GM12872 (cell line): ENCODE measurements around the gene ARHGDIG.

ENCODE experiments used
- TF ChIP-seq, protein P1 (sequence below): IDR thresholded peaks from 3 replicates; pipeline ENCODE4 v1.5.1; 2011; ENCODE audit warnings: low read depth, mild to moderate bottlenecking, low read length, moderate library complexity; ENCODE audit not compliant: insufficient read depth

ARHGDIG gene

DNA sequence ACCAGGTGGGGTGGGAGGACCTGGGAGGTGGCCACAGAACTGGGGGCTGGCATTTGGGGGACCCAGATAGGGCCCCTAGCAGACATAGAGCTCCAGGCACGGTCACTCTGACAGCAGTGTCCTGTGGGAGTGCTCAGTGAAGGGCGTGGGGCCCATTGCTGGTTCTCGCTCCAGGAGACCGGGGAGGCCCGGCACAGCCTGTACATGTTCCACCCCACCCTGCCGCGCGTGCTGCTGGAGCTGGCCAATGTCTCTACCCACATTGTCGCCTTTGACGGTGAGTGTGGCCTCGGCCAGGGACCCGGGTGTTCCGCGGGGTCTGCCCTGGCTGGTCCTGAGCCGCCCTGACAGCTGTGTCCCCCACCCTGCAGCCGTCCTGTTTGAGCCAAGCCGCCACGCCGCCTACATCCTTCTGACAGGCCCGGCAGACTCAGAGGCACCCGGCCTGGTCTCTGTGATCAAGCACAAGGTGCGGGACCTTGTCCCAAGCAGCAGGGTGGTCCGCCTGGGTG is 15.9 kb upstream of the ARHGDIG start:
- TF ChIP-seq, protein P1, sequence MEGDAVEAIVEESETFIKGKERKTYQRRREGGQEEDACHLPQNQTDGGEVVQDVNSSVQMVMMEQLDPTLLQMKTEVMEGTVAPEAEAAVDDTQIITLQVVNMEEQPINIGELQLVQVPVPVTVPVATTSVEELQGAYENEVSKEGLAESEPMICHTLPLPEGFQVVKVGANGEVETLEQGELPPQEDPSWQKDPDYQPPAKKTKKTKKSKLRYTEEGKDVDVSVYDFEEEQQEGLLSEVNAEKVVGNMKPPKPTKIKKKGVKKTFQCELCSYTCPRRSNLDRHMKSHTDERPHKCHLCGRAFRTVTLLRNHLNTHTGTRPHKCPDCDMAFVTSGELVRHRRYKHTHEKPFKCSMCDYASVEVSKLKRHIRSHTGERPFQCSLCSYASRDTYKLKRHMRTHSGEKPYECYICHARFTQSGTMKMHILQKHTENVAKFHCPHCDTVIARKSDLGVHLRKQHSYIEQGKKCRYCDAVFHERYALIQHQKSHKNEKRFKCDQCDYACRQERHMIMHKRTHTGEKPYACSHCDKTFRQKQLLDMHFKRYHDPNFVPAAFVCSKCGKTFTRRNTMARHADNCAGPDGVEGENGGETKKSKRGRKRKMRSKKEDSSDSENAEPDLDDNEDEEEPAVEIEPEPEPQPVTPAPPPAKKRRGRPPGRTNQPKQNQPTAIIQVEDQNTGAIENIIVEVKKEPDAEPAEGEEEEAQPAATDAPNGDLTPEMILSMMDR: no peak

DNA sequence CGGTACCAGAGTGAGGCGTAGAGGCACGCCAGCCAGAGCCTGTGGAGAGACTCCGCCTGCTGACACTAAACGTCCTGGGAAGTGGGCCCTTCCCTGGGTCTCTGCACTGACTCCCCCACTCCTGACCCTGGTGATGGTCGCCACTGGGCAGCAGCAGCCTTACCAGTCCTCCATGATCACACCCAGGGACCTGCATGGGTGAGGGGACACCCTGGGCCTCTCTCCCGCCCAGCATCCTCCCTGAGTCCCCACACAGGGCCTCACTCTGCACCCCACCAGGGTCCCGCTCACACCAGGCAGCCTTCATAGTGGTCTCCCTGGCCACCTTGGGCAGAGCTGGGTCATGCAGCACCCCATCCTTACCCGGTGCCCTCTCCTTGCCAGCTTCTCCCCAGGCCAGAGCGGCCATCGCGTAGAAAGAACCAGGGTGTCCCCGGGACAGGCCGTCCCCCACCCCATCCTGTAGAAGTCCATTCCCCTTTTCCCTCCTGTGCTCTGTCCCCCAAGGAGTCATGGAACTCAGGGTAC is 15.3 kb upstream of the ARHGDIG start:
- TF ChIP-seq, protein P1: no peak

DNA sequence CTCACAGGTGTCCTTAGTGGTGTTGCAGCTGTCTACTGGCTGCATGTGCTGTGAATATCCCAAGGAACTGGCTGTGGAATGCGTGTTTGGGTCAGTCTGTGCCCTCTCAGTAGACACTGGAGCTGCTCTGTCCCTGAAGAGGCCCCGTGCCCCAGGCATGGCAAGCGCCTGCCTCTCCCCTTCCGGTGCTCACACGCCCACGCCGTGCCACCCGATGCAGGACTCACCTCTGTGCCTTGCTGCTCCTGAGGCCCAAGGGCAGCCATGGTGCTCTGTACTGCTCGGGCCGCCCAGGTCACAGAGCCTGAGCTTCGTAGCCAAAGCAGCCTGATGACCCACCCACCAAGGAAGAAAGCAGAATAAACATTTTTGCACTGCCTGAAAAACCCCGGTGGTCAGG is 14.7 kb upstream of the ARHGDIG start:
- TF ChIP-seq, protein P1: no peak

DNA sequence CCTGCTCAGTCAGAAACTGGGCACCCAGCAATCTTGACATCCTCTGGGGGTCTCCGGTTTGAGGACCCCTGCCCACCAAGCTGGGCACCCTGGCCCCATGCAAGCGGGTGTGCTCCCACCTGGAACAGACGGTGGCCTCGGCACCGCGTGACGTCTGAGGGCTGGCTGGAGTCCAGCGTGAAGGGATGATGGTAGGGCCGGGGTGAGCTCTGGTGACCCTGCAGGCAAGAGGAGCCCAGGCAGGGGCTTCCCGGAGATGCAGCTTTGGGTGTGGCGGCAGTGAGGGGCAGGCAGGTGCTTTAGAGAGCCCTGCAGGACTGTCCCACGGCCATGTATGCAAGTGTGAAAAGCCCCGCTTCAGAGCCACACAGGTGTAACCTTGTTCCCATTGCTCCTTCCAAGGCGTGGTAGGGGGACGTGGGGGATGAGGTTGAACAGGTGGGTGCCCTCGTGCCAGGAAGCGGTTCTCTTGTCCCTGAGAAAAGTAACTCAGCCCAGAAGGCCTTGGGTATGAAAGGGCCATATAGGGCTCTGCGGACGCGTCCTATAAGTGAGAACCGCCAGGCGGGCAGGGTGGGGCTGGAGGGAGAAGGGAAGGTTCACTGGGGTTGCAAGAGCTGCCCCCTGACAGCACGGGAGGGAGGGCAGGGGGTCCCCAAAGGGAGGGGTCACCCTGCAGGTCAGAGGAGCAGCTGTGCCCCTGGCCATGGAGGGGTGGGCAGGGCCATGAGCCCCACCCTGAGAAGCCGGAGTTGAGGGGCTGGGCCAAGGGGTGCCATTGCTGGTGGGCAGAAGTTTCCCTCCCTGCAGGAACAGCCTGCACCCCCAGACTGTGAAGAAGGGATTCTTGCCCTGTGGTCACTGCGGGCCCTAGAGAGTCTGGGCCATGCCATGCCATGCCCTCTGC is 13.9 kb upstream of the ARHGDIG start:
- TF ChIP-seq, protein P1: no peak

DNA sequence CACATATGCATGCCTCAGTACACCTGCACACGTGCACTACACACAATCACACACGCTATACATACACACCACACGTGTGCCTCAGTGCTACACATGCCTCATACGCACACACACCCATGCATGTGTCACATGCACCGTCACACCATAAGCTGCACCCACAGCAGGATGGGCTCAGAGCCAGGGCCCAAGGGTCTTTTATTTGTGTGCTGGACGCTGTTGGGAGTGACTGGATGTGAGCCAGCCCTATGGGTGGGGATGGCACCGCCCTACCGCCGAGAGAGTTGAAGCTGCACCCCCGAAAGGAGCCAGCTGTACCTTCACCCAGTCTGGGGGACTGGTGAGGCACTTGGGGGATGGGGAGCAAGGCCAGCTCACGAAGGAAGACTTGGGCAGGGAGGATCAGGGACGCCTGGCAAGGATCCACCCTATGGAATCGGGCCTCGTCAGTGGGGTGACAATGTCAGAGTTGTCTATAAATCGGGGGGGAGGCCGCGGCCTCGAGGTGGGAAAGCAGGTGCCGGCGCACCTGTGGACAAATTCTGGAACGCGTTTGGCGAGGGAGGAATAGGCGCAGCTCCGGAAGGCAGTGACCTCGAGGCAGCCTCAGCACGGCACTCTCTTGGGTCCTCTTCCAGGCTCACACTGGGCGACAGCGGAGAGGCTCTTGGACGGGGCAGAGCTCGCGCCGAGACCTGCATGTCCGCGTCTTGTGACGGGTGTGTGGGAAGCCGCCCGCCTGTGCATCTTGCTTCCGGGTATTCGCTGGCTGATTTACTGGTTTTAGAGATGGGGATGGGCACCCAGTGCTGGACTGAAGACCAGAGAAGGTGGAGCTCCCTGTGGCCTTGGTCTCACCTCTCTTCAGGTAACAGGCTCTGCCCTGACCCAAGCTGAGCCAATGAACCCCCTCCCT is 12.0 kb upstream of the ARHGDIG start:
- TF ChIP-seq, protein P1: no peak

DNA sequence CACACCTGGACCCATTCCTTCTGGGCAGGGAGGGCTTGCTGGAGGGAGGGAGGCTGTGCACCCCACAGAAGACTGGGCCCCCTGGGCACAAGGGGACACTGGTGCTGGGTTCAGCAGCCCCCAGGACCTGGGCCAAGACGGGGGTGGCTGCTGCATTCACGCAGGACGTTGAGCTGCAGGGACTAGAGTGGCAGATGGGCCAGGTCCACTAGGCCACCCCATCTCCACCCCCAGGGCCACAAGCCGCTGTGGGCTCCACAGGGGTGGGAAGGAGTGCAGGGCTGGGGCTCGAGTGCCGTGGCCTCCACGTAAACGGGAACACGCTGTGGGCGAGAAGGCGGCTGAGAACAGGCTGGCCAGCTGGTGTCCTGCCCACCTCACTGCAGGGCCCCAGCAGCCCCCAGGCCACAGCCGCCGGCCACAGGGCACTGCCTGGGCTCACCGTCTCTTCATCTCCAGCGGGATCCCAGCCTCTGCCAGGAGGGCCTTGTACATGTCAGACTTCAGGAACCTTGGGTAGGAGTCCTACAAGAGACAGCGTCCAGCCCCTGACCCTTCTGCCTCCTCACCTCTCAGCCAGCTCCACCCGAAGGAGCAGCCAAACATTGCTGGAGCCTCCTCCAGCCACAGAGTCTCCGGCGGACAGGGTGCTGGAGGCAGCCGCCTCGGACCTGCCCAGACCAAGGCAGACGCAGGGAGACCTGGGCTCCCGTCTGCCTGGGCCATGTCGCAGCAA is 11.2 kb upstream of the ARHGDIG start:
- TF ChIP-seq, protein P1: no peak
